ENCODE measurements around the gene TOP3A. TPM values are rescaled to one million over a fixed set of nuclear protein-coding genes. Genes with fewer than 3 reads are reported as not detected.

The TOP3A gene
- total RNA-seq, 1 experiment from 2014 or later, result 52.2 TPM

- Histone ChIP-seq H2AFZ (peak overlapping the region; percentile 77), H3K4me1 (replicated peaks; ENCODE audit: insufficient read depth) (peaks cover 25% of the 10 kb centered on the region), H3K27ac (no peak overlapping the region), H3K9me3 (ENCODE audit: insufficient read depth, low read depth) (no peaks in the 10 kb centered on the region), H3K27me3 (ENCODE audit: insufficient read depth, low read depth) (no peaks in the 10 kb centered on the region), H3K4me2 (peak overlapping the region; percentile 94), H3K4me3 (peak overlapping the region; percentile 55), H3K79me2 (ENCODE audit: low read depth) (peaks cover 13% of the 10 kb centered on the region), H3K9me2 (ENCODE audit: insufficient read depth) (no peaks in the 10 kb centered on the region), H3F3A (ENCODE audit: insufficient read depth, low read depth) (0 out of 2 replicates have a peak, but pooled peaks cover 5% of the 10 kb centered on the region), H4K20me1 (ENCODE audit: insufficient read depth) (no peaks in the 10 kb centered on the region), H3K36me3 (ENCODE audit: low read depth) (no peaks in the 10 kb centered on the region)
- no peak for DNase-seq
- no TSS peak for BruUV-seq (replicated peaks)
- TF ChIP-seq CTCF (conservative IDR thresholded peaks at IDR 0.05) (no peak), EZH2 (IDR thresholded peaks at IDR 0.05; ENCODE audit: low read depth) (no peak)
- CTCF ChIA-PET, result no interaction called here
- POLR2A ChIA-PET (ENCODE audit: unreplicated experiment), result interaction anchor here (0.6 kb wide), 1 partner anchor 11 kb away, joined by 6 read pairs; no protein-coding TSS in a partner anchor
- intact Hi-C loops (cut with micrococcal nuclease; ENCODE audit: unreplicated experiment), result loop anchor here (10.0 kb wide), 1 partner anchor 90 kb away; the partner anchor contains the start of genes SMCR8 and TOP3A
Measured at GRCh38 chr17:18224387-18225120, 90.2 kb downstream of the TOP3A start.

GRCh38 chr17:18224053-18224386, 90.8 kb downstream of the TOP3A start:
- intact Hi-C loops (cut with micrococcal nuclease; ENCODE audit: unreplicated experiment), result loop anchor here (10.0 kb wide), 1 partner anchor 91 kb away; the partner anchor contains the start of genes SMCR8 and TOP3A
- Histone ChIP-seq H3K36me3 (ENCODE audit: low read depth) (no peaks in the 10 kb centered on the region), H3K4me3 (no peak overlapping the region), H3K79me2 (ENCODE audit: low read depth) (peaks cover 13% of the 10 kb centered on the region), H2AFZ (no peak overlapping the region), H3K27me3 (ENCODE audit: insufficient read depth, low read depth) (no peaks in the 10 kb centered on the region), H3K9me2 (ENCODE audit: insufficient read depth) (no peaks in the 10 kb centered on the region), H3K4me1 (replicated peaks; ENCODE audit: insufficient read depth) (peaks cover 28% of the 10 kb centered on the region), H3F3A (ENCODE audit: insufficient read depth, low read depth) (peaks cover 5% of the 10 kb centered on the region; the same call in 1 of the 2 replicates), H3K9me3 (ENCODE audit: insufficient read depth, low read depth) (no peaks in the 10 kb centered on the region), H3K27ac (no peak overlapping the region), H3K4me2 (no peak overlapping the region), H4K20me1 (ENCODE audit: insufficient read depth) (no peaks in the 10 kb centered on the region)
- CTCF ChIA-PET, result no interaction called here
- DNase-seq, result no peak
- TF ChIP-seq CTCF (conservative IDR thresholded peaks at IDR 0.05) (no peak), EZH2 (IDR thresholded peaks at IDR 0.05; ENCODE audit: low read depth) (no peak)
- POLR2A ChIA-PET (ENCODE audit: unreplicated experiment), result interaction anchor here (0.6 to 0.9 kb wide), 2 partner anchors 12 to 18 kb away, joined by 3 to 6 read pairs; no protein-coding TSS in a partner anchor
- no TSS peak for BruUV-seq (replicated peaks)

Small RNAs within 50 kb of the gene (microRNA-seq; reads per million reads assigned to microRNA genes)
- gene MIR6778 (ENCODE audit: borderline number of aligned reads, borderline replicate concordance), result not detected

Other genes with a start within 250 kb of the TOP3A start
- 62.4 and 66.9 TPM in 2 replicates for gene DRG2, start 227.0 kb downstream of the TOP3A start, total RNA-seq (2021)
- gene MYO15A, start 206.2 kb downstream of the TOP3A start, total RNA-seq (2021), result 3.5 and 4.9 TPM in 2 replicates
- 101 and 117 TPM in 2 replicates for gene ALKBH5, start 131.2 kb downstream of the TOP3A start, total RNA-seq (2021)
- 44.9 and 57.6 TPM in 2 replicates for gene LLGL1, start 89.4 kb downstream of the TOP3A start, total RNA-seq (2021)
- 430 and 434 TPM in 2 replicates for gene FLII, start 56.3 kb downstream of the TOP3A start, total RNA-seq (2021)
- gene MIEF2, start 54.3 kb downstream of the TOP3A start, total RNA-seq (2021), result 29.6 and 33.0 TPM in 2 replicates
- 19.5 and 23.8 TPM in 2 replicates for gene SMCR8, start 299 bp upstream of the TOP3A start, total RNA-seq (2021)
- 139 and 170 TPM in 2 replicates for gene SHMT1, start 48.6 kb upstream of the TOP3A start, total RNA-seq (2021)
- gene EVPLL, start 62.8 kb upstream of the TOP3A start, total RNA-seq (2021), result 3.7 and 5.7 TPM in 2 replicates
- 1.8 and 1.9 TPM in 2 replicates for gene LGALS9C, start 161.8 kb upstream of the TOP3A start, total RNA-seq (2021)

Data from PC-9 (cell line).